Left ventricle myocardium inferior (tissue), 1 donor: ENCODE data around the gene CACNB4. TPM values are rescaled to one million over a fixed set of nuclear protein-coding genes. Genes with fewer than 3 reads are reported as not detected.

Experiments used
- DNase-seq: peaks from one replicate; pipeline ENCODE4 v3.0.0-alpha.2; 2020
- H3K27ac ChIP-seq: fragments of 200-600 bp; replicated peaks from 2 replicates; pipeline ENCODE4 v1.8.0; 2021
- H3K27me3 ChIP-seq: fragments of 200-600 bp; 2 replicates; pipeline ENCODE4 v1.8.0; 2021; ENCODE audit warnings: low read depth
- H3K36me3 ChIP-seq: fragments of 200-600 bp; 2 replicates; pipeline ENCODE4 v1.8.0; 2021
- H3K4me1 ChIP-seq: fragments of 200-600 bp; 2 replicates; pipeline ENCODE4 v1.8.0; 2021
- H3K4me3 ChIP-seq: fragments of 200-600 bp; 2 replicates; pipeline ENCODE4 v1.8.0; 2021; ENCODE audit warnings: mild to moderate bottlenecking, moderate library complexity
- H3K9me3 ChIP-seq: fragments of 200-600 bp; replicated peaks from 2 replicates; pipeline ENCODE4 v1.8.0; 2021
- intact Hi-C: fragments of 100-400 bp; cut with micrococcal nuclease; formaldehyde crosslinking; loops from one replicate; pipeline ENCODE4 v1.11.0; 2022
- total RNA-seq: library from RNA; stranded (reverse); fragmentation: NEBNext Ultra II Directional; extraction: Animal tissue kit (Norgen Biotek cat#: 25700); gene quantifications from one replicate; pipeline ENCODE4 v1.2.1, GENCODE V29; 2021
- TF ChIP-seq, protein P1 (sequence below): fragments of 200-600 bp; IDR thresholded peaks from 2 replicates; pipeline ENCODE4 v1.8.0; 2021; ENCODE audit warnings: antibody characterized with exemption, mild to moderate bottlenecking, borderline replicate concordance
- donor health status: DM: no; HTN: yes; CAD: no; lungs with severe emphysema.

CACNB4 gene
- total RNA-seq, 1 donor from 2014 or later = 0.25 TPM

DNA sequence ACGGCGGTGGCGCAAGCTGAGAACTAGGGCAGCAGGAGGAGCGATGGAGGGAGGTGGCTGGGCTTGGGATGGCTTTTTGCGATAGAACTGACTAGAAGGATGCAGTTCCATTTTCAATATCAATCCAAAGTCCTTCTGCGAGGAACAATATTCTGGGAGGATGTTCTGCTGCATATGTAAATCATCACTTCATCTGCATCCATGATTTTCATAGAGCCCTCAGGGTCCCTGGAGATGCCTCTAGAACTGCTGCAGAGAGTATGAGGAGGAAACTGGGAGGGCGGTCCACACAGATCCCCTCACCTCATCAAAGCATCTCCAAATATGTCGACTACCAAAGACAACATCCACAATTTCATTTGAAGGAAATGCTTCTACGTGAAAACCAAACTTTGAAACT lies 20.8 kb downstream of the CACNB4 start:
- Histone ChIP-seq H3K27ac (no peak overlapping the region), H3K36me3 (no peaks in the 10 kb centered on the region), H3K4me3 (no peak overlapping the region), H3K4me1 (peaks cover 7% of the 10 kb centered on the region), H3K9me3 (no peaks in the 10 kb centered on the region), H3K27me3 (no peaks in the 10 kb centered on the region)
- DNase-seq = no peak
- intact Hi-C loops = no loop called here
- TF ChIP-seq, protein P1, sequence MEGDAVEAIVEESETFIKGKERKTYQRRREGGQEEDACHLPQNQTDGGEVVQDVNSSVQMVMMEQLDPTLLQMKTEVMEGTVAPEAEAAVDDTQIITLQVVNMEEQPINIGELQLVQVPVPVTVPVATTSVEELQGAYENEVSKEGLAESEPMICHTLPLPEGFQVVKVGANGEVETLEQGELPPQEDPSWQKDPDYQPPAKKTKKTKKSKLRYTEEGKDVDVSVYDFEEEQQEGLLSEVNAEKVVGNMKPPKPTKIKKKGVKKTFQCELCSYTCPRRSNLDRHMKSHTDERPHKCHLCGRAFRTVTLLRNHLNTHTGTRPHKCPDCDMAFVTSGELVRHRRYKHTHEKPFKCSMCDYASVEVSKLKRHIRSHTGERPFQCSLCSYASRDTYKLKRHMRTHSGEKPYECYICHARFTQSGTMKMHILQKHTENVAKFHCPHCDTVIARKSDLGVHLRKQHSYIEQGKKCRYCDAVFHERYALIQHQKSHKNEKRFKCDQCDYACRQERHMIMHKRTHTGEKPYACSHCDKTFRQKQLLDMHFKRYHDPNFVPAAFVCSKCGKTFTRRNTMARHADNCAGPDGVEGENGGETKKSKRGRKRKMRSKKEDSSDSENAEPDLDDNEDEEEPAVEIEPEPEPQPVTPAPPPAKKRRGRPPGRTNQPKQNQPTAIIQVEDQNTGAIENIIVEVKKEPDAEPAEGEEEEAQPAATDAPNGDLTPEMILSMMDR = no peak

DNA sequence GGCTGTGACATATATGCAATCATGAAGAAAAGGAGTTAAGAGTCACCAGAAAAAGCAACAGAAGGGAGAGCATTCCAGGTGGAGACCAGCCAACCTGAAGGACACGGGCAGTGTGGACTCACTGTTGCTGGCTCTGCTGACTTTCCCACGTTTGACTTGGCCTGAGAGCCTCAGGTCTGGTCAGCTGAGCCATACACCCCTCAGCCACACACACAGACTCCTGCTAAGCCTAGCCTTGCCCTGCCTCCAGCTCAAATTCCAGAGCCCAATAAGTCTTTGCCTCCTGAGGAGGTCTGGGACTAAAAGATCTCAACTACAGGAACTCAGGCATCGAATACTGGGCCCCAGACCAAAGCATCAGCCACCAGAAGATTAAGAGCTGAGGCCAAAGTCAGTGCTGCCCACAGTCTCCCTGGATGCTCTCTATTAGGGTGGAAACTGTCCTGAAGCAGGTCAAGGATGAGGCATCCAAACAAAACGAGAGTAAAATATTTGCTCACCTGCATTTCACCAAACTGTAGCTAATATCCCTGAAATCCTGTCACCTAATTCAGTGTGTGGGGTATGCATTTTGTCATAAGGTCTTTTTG lies 23.3 kb downstream of the CACNB4 start:
- Histone ChIP-seq H3K27ac (no peak overlapping the region), H3K36me3 (no peaks in the 10 kb centered on the region), H3K4me1 (peaks cover 7% of the 10 kb centered on the region), H3K9me3 (no peaks in the 10 kb centered on the region), H3K27me3 (no peaks in the 10 kb centered on the region), H3K4me3 (no peak overlapping the region)
- DNase-seq = no peak
- TF ChIP-seq, protein P1 = no peak
- intact Hi-C loops = no loop called here

DNA sequence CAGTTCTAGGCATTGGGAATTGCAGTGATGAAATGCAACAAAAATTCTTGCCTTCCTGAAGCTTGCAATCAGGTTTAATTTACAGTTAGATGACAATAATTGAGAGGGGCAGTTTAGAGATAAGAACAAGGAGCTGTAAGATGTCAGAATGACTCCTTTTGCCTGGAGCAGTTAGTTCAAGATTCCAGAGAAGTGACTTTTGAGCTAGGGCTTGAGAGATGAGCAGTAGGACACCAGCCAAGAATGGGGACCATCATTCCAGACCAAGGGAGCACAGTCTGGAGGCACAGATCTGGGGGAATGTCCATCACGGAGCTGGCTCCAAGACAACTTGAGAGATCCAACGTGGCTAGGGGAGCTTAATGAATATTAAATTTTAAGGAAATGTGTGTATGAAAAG lies 26.8 kb downstream of the CACNB4 start:
- no peaks in the 10 kb centered on the region for H3K9me3 ChIP-seq
- intact Hi-C loops = no loop called here
- no peak overlapping the region for H3K4me3 ChIP-seq
- H3K27ac ChIP-seq = no peak overlapping the region
- TF ChIP-seq, protein P1 = no peak
- no peak for DNase-seq
- peaks cover 7% of the 10 kb centered on the region for H3K4me1 ChIP-seq
- no peaks in the 10 kb centered on the region for H3K36me3 ChIP-seq
- no peaks in the 10 kb centered on the region for H3K27me3 ChIP-seq

DNA sequence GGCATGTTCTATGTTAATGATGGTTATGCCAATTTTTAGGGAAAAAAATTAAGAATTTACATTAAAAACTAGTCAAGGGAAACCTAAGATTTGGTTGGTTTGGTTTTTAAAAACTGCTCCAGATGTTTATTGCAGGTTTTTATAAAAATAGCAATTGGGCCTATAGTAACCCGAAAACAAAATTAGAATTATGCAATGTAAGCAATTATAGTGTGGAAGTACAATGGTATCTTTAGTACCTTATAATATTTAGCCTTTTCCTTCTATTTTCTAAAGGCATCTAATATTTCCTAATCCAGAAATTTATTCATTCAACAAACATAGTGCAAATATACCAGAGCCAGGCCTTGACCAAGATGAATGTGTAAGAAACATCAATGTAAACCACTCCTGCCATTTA lies 27.3 kb downstream of the CACNB4 start:
- TF ChIP-seq, protein P1 = no peak
- H3K27me3 ChIP-seq = no peaks in the 10 kb centered on the region
- intact Hi-C loops = no loop called here
- H3K9me3 ChIP-seq = no peaks in the 10 kb centered on the region
- H3K27ac ChIP-seq = no peak overlapping the region
- no peaks in the 10 kb centered on the region for H3K36me3 ChIP-seq
- H3K4me3 ChIP-seq = no peak overlapping the region
- no peak for DNase-seq
- H3K4me1 ChIP-seq = peaks cover 7% of the 10 kb centered on the region

DNA sequence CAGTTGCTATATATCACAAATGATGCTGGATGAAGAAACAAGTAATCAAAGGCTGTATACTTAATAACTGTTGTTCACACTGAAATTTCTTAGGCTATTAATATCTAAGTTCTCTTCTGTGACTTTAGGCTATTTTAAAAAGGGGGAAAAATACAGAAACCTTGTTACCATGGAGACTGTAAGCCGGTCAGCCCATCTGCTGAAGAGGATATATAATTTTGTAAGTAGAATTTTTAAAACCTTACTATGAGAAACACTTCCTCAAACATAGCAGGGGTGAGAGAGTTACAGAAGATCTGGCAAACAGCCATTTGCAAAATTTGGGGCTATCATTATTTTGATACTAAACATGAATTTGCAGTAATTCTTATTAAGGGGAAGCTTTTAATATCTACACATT lies 27.8 kb downstream of the CACNB4 start:
- Histone ChIP-seq H3K9me3 (no peaks in the 10 kb centered on the region), H3K4me1 (peaks cover 7% of the 10 kb centered on the region), H3K27me3 (no peaks in the 10 kb centered on the region), H3K27ac (no peak overlapping the region), H3K36me3 (no peaks in the 10 kb centered on the region), H3K4me3 (no peak overlapping the region)
- DNase-seq = no peak
- intact Hi-C loops = no loop called here
- TF ChIP-seq, protein P1 = no peak
